Right lobe of liver (tissue), 6 donors: Measurements from ENCODE around the gene IGF2R. TPM values are rescaled to one million over a fixed set of nuclear protein-coding genes. Genes with fewer than 3 reads are reported as not detected.
"Not testable (repeated sequence)": the region's sequence is repeated elsewhere in the genome, so short reads cannot be mapped to it uniquely, and the experiment has no call there.

Experiments used
- ATAC-seq, 4 donors: fragments of 200-7000 bp; cut with Tn5 transposase; one replicate each; pipeline ENCODE4 v1.9.1; 2020; ENCODE audit warnings: mild to moderate bottlenecking in 4 of 4, moderate library complexity in 4 of 4
- DNase-seq, 3 donors: peaks; one replicate each; pipeline ENCODE4 v3.0.0-alpha.2; 2020
- H3K27ac ChIP-seq, 3 donors: fragments of 200-600 bp; one replicate each; pipeline ENCODE4 v1.8.0; 2022
- H3K27me3 ChIP-seq, 2 donors: fragments of 200-600 bp; one replicate each; pipeline ENCODE4 v1.8.0; 2022
- H3K36me3 ChIP-seq, 4 donors: fragments of 200-600 bp; sonication (generic) in 1 of 4; one replicate each; pipeline versions ENCODE4 v1.5.1 to v1.8.0; 2017 to 2022; ENCODE audit warnings: control low read depth in 1 of 4
- H3K4me1 ChIP-seq, 4 donors: fragments of 200-600 bp; sonication (generic) in 1 of 4; one replicate each; pipeline versions ENCODE4 v1.5.1 to v1.8.0; 2017 to 2022; ENCODE audit warnings: control low read depth in 1 of 4
- H3K4me3 ChIP-seq, 3 donors: fragments of 200-600 bp; one replicate each; pipeline ENCODE4 v1.8.0; 2022
- H3K9me3 ChIP-seq, 4 donors: fragments of 200-600 bp; sonication (generic) in 1 of 4; one replicate each; pipeline versions ENCODE4 v1.5.1 to v1.8.0; 2017 to 2022; ENCODE audit warnings: control low read depth in 1 of 4
- CTCF ChIP-seq, 4 donors: fragments of 200-600 bp in 3 of 4; fragments of 450-650 bp in 1 of 4; IDR thresholded peaks; one replicate each; pipeline versions ENCODE4 v1.5.1 to v1.8.0; 2016 to 2022; ENCODE audit warnings: antibody characterized with exemption in 4 of 4, mild to moderate bottlenecking in 2 of 4
- POLR2A ChIP-seq: fragments of 450-650 bp; IDR thresholded peaks from one replicate; pipeline ENCODE4 v1.6.1; 2017; ENCODE audit warnings: antibody characterized with exemption, mild to moderate bottlenecking
- WGBS: methylation state at CpG from one replicate; pipeline ENCODE4 v1.1.6; 2018; ENCODE audit warnings: low coverage, low lambda C conversion rate; ENCODE audit not compliant: insufficient coverage; ENCODE audit errors: missing lambda C conversion rate; 5-methylcytosine and 5-hydroxymethylcytosine counted together
- intact Hi-C, 2 donors: fragments of 100-400 bp; cut with DNase I; formaldehyde crosslinking; loops; one replicate each; pipeline versions ENCODE4 v1.11.2 to v1.14.1; 2022
- total RNA-seq, 6 experiments: library from RNA; depleted of rRNA in 2 of 6; stranded (reverse); fragments of >200 nt in 2 of 6; fragmentation: NEBNext Ultra II Directional in 3 of 6; extraction: Animal tissue kit (Norgen Biotek cat#: 25700) in 3 of 6; gene quantifications; one replicate each; pipeline versions ENCODE4 v1.1.0 to v1.2.4, GENCODE V29; 2016 to 2023
- donor health status: DM: no; HTN: yes; CAD: no.
- donor health status: DM: no; HTN: no; CAD: no.
- donor health status: DM: no; HTN: no; CAD: no.
- donor health status: DM: no; HTN: yes; CAD: no.
- donor health status: DM: no; HTN: yes; CAD: no.

Gene IGF2R
- total RNA-seq, 6 experiments from 2014 or later: 50.3 to 81.0 (median 67.1) TPM

GRCh38 chr6:160124605-160125004 is 155.7 kb downstream of the IGF2R start:
- H3K4me3 ChIP-seq: peak overlapping the region in 2 of 3 donors; percentile 76 to 85

GRCh38 chr6:160125105-160125504 is 156.2 kb downstream of the IGF2R start:
- DNase-seq: peak in 1 of 3 donors; percentile 74
- H3K27me3 ChIP-seq, intact Hi-C loops, H3K9me3 ChIP-seq: not testable (repeated sequence)
- ATAC-seq: peak; percentile 31 to 57 (median 45)
- WGBS: 30% methylated on average over 4 of the region's 5 CpGs
- H3K4me1 ChIP-seq: peaks cover 0 to 39% (median 14%) of the 10 kb centered on the region in 4 donors
- H3K4me3 ChIP-seq: peak overlapping the region in 2 of 3 donors; percentile 76 to 85
- peak; percentile 41 for TF ChIP-seq POLR2A
- H3K36me3 ChIP-seq: peaks cover 0 to 14% (median under 1%) of the 10 kb centered on the region in 4 donors
- peak overlapping the region; percentile 91 to 99 (median 97) for H3K27ac ChIP-seq

More at GRCh38 chr6:160124605-160125004, 155.7 kb downstream of the IGF2R start:
- intact Hi-C loops: no loop called here
- H3K27me3 ChIP-seq: no peaks in the 10 kb centered on the region
- peak overlapping the region; percentile 91 to 99 (median 97) for H3K27ac ChIP-seq
- peaks cover 0 to 10% (median under 1%) of the 10 kb centered on the region in 4 donors for H3K36me3 ChIP-seq
- WGBS: 31% methylated on average over 5 of the region's 5 CpGs
- H3K9me3 ChIP-seq: no peaks in the 10 kb centered on the region
- no peak for TF ChIP-seq CTCF (IDR thresholded peaks at IDR 0.05)
- no peak for TF ChIP-seq POLR2A
- DNase-seq (no peak), ATAC-seq (peak; percentile 0 to 8 (median 2))
- H3K4me1 ChIP-seq: peaks cover 0 to 38% (median 14%) of the 10 kb centered on the region in 4 donors

GRCh38 chr6:160127270-160128124 is 158.6 kb downstream of the IGF2R start:
- H3K9me3 ChIP-seq: no peaks in the 10 kb centered on the region
- ATAC-seq (peak in 3 of 4 donors; percentile 6 to 20 (median 10)), DNase-seq (no peak)
- H3K4me3 ChIP-seq: no peak overlapping the region
- intact Hi-C loops: no loop called here
- TF ChIP-seq CTCF (IDR thresholded peaks at IDR 0.05) (no peak), POLR2A (no peak)
- H3K36me3 ChIP-seq: peaks cover 0 to 28% (median 1%) of the 10 kb centered on the region in 4 donors
- 52% methylated on average over 14 of the region's 16 CpGs for WGBS
- peak overlapping the region in 2 of 3 donors; percentile 61 to 74 for H3K27ac ChIP-seq
- peaks cover 0 to 41% (median 14%) of the 10 kb centered on the region in 4 donors for H3K4me1 ChIP-seq
- no peaks in the 10 kb centered on the region for H3K27me3 ChIP-seq

GRCh38 chr6:160128125-160128683 is 159.3 kb downstream of the IGF2R start:
- 75% methylated on average over 2 of the region's 3 CpGs for WGBS
- Histone ChIP-seq H3K36me3 (peaks cover 0 to 35% (median 1%) of the 10 kb centered on the region in 4 donors), H3K9me3 (no peaks in the 10 kb centered on the region), H3K4me1 (peaks cover 0 to 43% (median 17%) of the 10 kb centered on the region in 4 donors), H3K4me3 (no peak overlapping the region), H3K27ac (peak overlapping the region in 2 of 3 donors; percentile 61 to 74), H3K27me3 (no peaks in the 10 kb centered on the region)
- DNase-seq (no peak), ATAC-seq (no peak)
- no peak for TF ChIP-seq CTCF (IDR thresholded peaks at IDR 0.05)
- no peak for TF ChIP-seq POLR2A
- intact Hi-C loops: no loop called here
